WTC11 (cell line): Measurements from ENCODE around the gene CNGA2. TPM values are rescaled to one million over a fixed set of nuclear protein-coding genes. Genes with fewer than 3 reads are reported as not detected.

Experiments
- ATAC-seq: fragments of 200-7000 bp; cut with Tn5 transposase; 2 replicates; pipeline ENCODE4 v1.10.0; 2021; ENCODE audit warnings: mild to moderate bottlenecking, moderate library complexity
- CTCF ChIA-PET: fragments of 300-600 bp; sonication (Branson Sonifier 250); formaldehyde crosslinking; loops from one replicate; lab custom pipeline; 2021; ENCODE audit warnings: antibody characterized with exemption; lab: Charles Lee
- POLR2A ChIA-PET: fragments of 350-600 bp; sonication (Branson Sonifier 250); formaldehyde crosslinking; loops from one replicate; lab custom pipeline; 2021; ENCODE audit warnings: antibody characterized with exemption; lab: Charles Lee
- DNase-seq: peaks from one replicate; pipeline ENCODE4 v3.0.0; 2021; ENCODE audit warnings: low spot score
- H3K27ac Mint-ChIP-seq: 2 replicates; pipeline ENCODE4 v1.8.0; 2021; ENCODE audit warnings: mixed read lengths
- H3K27me3 Mint-ChIP-seq: 2 replicates; pipeline ENCODE4 v1.8.0; 2021; ENCODE audit warnings: low read depth, mild to moderate bottlenecking, moderate library complexity, mixed read lengths
- H3K36me3 Mint-ChIP-seq: 2 replicates; pipeline ENCODE4 v1.8.0; 2021; ENCODE audit warnings: mixed read lengths
- H3K4me1 Mint-ChIP-seq: 2 replicates; pipeline ENCODE4 v1.8.0; 2022; ENCODE audit warnings: mixed read lengths
- H3K4me3 Mint-ChIP-seq: 2 replicates; pipeline ENCODE4 v1.8.0; 2021; ENCODE audit warnings: mild to moderate bottlenecking, moderate library complexity, mixed read lengths
- H3K9me3 Mint-ChIP-seq: 2 replicates; pipeline ENCODE4 v1.8.0; 2021; ENCODE audit warnings: mixed read lengths
- CBFB ChIP-seq: sonication (generic); formaldehyde crosslinking; IDR thresholded peaks from 2 replicates; pipeline ENCODE4 v1.8.1; 2022; ENCODE audit warnings: mild to moderate bottlenecking, low read depth, missing genetic modification reagents
- CREM ChIP-seq: sonication (generic); formaldehyde crosslinking; IDR thresholded peaks from 2 replicates; pipeline ENCODE4 v1.8.1; 2022; ENCODE audit warnings: mild to moderate bottlenecking, missing genetic modification reagents, moderate library complexity
- CTCF ChIP-seq: fragments of 200-600 bp; IDR thresholded peaks from 2 replicates; pipeline ENCODE4 v1.8.0; 2022; ENCODE audit warnings: antibody characterized with exemption
- FOXJ3 ChIP-seq: sonication (generic); formaldehyde crosslinking; IDR thresholded peaks from 2 replicates; pipeline ENCODE4 v1.9.0; 2021; ENCODE audit warnings: missing genetic modification reagents, mild to moderate bottlenecking, borderline replicate concordance
- FOXP1 ChIP-seq: sonication (generic); formaldehyde crosslinking; IDR thresholded peaks from 2 replicates; pipeline ENCODE4 v1.8.0; 2022; ENCODE audit warnings: missing genetic modification reagents, mild to moderate bottlenecking, moderate library complexity, borderline replicate concordance
- GABPB1 ChIP-seq: sonication (generic); formaldehyde crosslinking; IDR thresholded peaks from 2 replicates; pipeline ENCODE4 v1.8.1; 2023; ENCODE audit warnings: mild to moderate bottlenecking, missing genetic modification reagents
- HMGA2 ChIP-seq: fragments of 250-450 bp; sonication (Bioruptor Pico); IDR thresholded peaks from 2 replicates; pipeline ENCODE4 v1.4.0; 2021; ENCODE audit warnings: mild to moderate bottlenecking, moderate library complexity
- IRF1 ChIP-seq: sonication (generic); formaldehyde crosslinking; IDR thresholded peaks from 2 replicates; pipeline ENCODE4 v1.8.0; 2023; ENCODE audit warnings: missing genetic modification reagents
- MYBL2 ChIP-seq: sonication (generic); formaldehyde crosslinking; IDR thresholded peaks from 2 replicates; pipeline ENCODE4 v1.8.1; 2023; ENCODE audit warnings: mild to moderate bottlenecking, moderate library complexity, missing genetic modification reagents
- NFYB ChIP-seq: sonication (generic); formaldehyde crosslinking; conservative IDR thresholded peaks from 2 replicates; pipeline ENCODE4 v1.8.0; 2022; ENCODE audit warnings: low read depth, missing genetic modification reagents
- OVOL2 ChIP-seq: fragments of 250-450 bp; sonication (Bioruptor Pico); IDR thresholded peaks from 2 replicates; pipeline ENCODE4 v1.9.0; 2021; ENCODE audit warnings: mild to moderate bottlenecking, borderline replicate concordance
- RORB ChIP-seq: fragments of 250-450 bp; sonication (Bioruptor Pico); IDR thresholded peaks from 2 replicates; pipeline ENCODE4 v1.9.0; 2021; ENCODE audit warnings: mild to moderate bottlenecking
- SP1 ChIP-seq: sonication (generic); formaldehyde crosslinking; conservative IDR thresholded peaks from 2 replicates; pipeline ENCODE4 v1.8.1; 2022; ENCODE audit warnings: missing genetic modification reagents
- TEAD4 ChIP-seq: sonication (generic); formaldehyde crosslinking; IDR thresholded peaks from 2 replicates; pipeline ENCODE4 v1.8.0; 2022; ENCODE audit warnings: mild to moderate bottlenecking, missing genetic modification reagents
- ZNF138 ChIP-seq: sonication (generic); formaldehyde crosslinking; conservative IDR thresholded peaks from 2 replicates; pipeline ENCODE4 v1.8.1; 2022; ENCODE audit warnings: mild to moderate bottlenecking, moderate library complexity, missing genetic modification reagents
- ZNF232 ChIP-seq: sonication (generic); formaldehyde crosslinking; IDR thresholded peaks from 2 replicates; pipeline ENCODE4 v1.8.0; 2022; ENCODE audit warnings: mild to moderate bottlenecking, missing genetic modification reagents
- ZNF263 ChIP-seq: sonication (generic); formaldehyde crosslinking; IDR thresholded peaks from 2 replicates; pipeline ENCODE4 v1.8.1; 2022; ENCODE audit warnings: low read depth, mild to moderate bottlenecking, moderate library complexity, missing genetic modification reagents
- ZNF281 ChIP-seq: sonication (generic); formaldehyde crosslinking; IDR thresholded peaks from 2 replicates; pipeline ENCODE4 v1.8.0; 2023; ENCODE audit warnings: mild to moderate bottlenecking, missing genetic modification reagents
- total RNA-seq: library from RNA; stranded (reverse); gene quantifications from 3 replicates; pipeline ENCODE4 v1.2.3, GENCODE V29; 2021
- TF ChIP-seq, protein P1 (sequence below): sonication (generic); formaldehyde crosslinking; conservative IDR thresholded peaks from 2 replicates; pipeline ENCODE4 v1.8.1; 2023; ENCODE audit warnings: mild to moderate bottlenecking, low read depth, missing genetic modification reagents, moderate library complexity
- TF ChIP-seq, protein P2 (sequence below): sonication (generic); formaldehyde crosslinking; IDR thresholded peaks from 2 replicates; pipeline ENCODE4 v1.8.1; 2022; ENCODE audit warnings: low read depth, mild to moderate bottlenecking, moderate library complexity, missing genetic modification reagents, borderline replicate concordance

The CNGA2 gene
- total RNA-seq, 1 experiment from 2014 or later, result not detected

DNA sequence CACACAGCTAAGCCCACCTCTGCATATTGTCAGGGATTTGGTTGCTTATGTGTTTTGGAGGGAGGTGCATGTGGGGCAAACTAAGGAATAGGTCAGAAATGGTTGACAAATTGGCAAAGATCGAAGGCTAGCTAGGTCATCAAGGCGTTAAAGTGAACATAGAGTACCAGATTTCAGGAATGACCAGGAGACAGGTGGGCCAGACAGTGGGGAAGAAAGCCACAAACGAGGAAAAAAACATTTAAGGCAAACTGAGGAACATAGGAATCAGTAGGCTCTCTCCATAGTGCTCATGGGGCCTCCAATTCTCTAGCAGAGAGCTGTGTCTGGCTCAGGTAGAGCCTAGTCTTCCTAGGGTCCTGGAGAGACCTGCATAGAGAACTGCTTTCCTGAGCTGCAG is 57.4 kb downstream of the CNGA2 start:
- no peak for ATAC-seq
- H3K27me3 Mint-ChIP-seq, result no peaks in the 10 kb centered on the region
- CTCF ChIA-PET, result no interaction called here
- no peaks in the 10 kb centered on the region for H3K36me3 Mint-ChIP-seq
- H3K4me1 Mint-ChIP-seq, result no peaks in the 10 kb centered on the region
- H3K27ac Mint-ChIP-seq, result no peak overlapping the region
- TF ChIP-seq ZNF138 (CRISPR knock-in tag), result no peak
- no peak for TF ChIP-seq RORB
- TF ChIP-seq ZNF281 (CRISPR knock-in tag), result no peak
- TF ChIP-seq ZNF232, result no peak
- TF ChIP-seq OVOL2 (CRISPR knock-in tag), result no peak
- no peak for TF ChIP-seq GABPB1
- TF ChIP-seq IRF1 (CRISPR knock-in tag), result no peak
- no peak for DNase-seq
- POLR2A ChIA-PET, result no interaction called here
- no peak overlapping the region for H3K4me3 Mint-ChIP-seq
- no peaks in the 10 kb centered on the region for H3K9me3 Mint-ChIP-seq

DNA sequence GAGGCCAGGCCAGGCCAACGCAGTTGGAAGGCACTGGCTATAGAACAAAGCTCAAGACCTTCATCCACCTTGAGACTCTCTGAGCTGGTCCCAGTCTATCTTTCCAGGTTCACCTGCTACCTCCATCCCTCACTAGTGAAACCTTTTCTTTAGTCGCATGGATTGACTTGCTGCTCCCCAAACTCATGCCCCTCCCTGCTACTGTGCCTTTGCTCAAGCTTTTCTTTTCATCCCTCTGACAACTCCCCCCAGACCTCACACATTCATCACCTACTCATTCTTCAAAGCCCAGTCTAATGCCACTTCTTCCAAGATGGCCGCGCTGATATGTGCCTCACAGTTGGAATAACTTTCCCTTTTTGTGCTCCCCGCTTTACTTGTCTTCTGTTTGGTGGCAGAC is 58.0 kb downstream of the CNGA2 start:
- CTCF ChIA-PET, result no interaction called here

DNA sequence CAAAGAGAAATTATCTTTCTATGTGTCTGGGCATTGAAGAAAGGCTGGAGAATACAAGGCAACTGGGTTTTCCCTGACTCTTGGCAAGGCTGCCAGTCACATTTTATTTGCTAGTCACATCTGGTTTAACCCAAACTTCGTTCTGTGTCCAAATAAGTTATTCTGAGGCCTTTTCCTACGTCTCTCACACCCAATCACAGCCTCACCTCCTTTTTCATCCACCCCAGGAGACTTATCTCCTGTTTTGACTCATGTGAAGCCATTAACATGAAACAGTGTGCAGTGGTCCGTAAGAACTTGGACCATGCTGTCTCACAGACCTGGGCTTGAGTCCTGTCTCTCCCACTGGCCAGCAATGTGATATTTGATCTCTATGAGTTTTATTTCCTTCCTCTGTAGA is 59.3 kb downstream of the CNGA2 start:
- CTCF ChIA-PET, result no interaction called here
- no peaks in the 10 kb centered on the region for H3K27me3 Mint-ChIP-seq
- no peaks in the 10 kb centered on the region for H3K4me1 Mint-ChIP-seq
- POLR2A ChIA-PET, result no interaction called here
- ATAC-seq (no peak), DNase-seq (no peak)
- no peak overlapping the region for H3K27ac Mint-ChIP-seq
- H3K4me3 Mint-ChIP-seq, result no peak overlapping the region
- no peaks in the 10 kb centered on the region for H3K36me3 Mint-ChIP-seq
- no peaks in the 10 kb centered on the region for H3K9me3 Mint-ChIP-seq
- TF ChIP-seq NFYB (CRISPR knock-in tag), result no peak
- TF ChIP-seq, protein P1, sequence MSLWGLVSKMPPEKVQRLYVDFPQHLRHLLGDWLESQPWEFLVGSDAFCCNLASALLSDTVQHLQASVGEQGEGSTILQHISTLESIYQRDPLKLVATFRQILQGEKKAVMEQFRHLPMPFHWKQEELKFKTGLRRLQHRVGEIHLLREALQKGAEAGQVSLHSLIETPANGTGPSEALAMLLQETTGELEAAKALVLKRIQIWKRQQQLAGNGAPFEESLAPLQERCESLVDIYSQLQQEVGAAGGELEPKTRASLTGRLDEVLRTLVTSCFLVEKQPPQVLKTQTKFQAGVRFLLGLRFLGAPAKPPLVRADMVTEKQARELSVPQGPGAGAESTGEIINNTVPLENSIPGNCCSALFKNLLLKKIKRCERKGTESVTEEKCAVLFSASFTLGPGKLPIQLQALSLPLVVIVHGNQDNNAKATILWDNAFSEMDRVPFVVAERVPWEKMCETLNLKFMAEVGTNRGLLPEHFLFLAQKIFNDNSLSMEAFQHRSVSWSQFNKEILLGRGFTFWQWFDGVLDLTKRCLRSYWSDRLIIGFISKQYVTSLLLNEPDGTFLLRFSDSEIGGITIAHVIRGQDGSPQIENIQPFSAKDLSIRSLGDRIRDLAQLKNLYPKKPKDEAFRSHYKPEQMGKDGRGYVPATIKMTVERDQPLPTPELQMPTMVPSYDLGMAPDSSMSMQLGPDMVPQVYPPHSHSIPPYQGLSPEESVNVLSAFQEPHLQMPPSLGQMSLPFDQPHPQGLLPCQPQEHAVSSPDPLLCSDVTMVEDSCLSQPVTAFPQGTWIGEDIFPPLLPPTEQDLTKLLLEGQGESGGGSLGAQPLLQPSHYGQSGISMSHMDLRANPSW (CRISPR knock-in tag), result no peak
- no peak for TF ChIP-seq TEAD4 (CRISPR knock-in tag)
- no peak for TF ChIP-seq ZNF281 (CRISPR knock-in tag)
- TF ChIP-seq OVOL2 (CRISPR knock-in tag), result no peak
- no peak for TF ChIP-seq SP1 (CRISPR knock-in tag)
- TF ChIP-seq IRF1 (CRISPR knock-in tag), result no peak
- no peak for TF ChIP-seq ZNF263 (CRISPR knock-in tag)
- TF ChIP-seq CREM (CRISPR knock-in tag), result no peak

More for the DNA sequence above, 58.0 kb downstream of the CNGA2 start:
- DNase-seq (no peak), ATAC-seq (no peak)
- no peak overlapping the region for H3K4me3 Mint-ChIP-seq
- no peaks in the 10 kb centered on the region for H3K27me3 Mint-ChIP-seq
- POLR2A ChIA-PET, result no interaction called here
- H3K27ac Mint-ChIP-seq, result no peak overlapping the region
- H3K36me3 Mint-ChIP-seq, result no peaks in the 10 kb centered on the region
- H3K9me3 Mint-ChIP-seq, result no peaks in the 10 kb centered on the region
- TF ChIP-seq CTCF (no peak), MYBL2 (no peak), FOXJ3 (no peak), FOXP1 (no peak), HMGA2 (CRISPR knock-in tag) (no peak), CBFB (CRISPR knock-in tag) (no peak)
- TF ChIP-seq, protein P2, sequence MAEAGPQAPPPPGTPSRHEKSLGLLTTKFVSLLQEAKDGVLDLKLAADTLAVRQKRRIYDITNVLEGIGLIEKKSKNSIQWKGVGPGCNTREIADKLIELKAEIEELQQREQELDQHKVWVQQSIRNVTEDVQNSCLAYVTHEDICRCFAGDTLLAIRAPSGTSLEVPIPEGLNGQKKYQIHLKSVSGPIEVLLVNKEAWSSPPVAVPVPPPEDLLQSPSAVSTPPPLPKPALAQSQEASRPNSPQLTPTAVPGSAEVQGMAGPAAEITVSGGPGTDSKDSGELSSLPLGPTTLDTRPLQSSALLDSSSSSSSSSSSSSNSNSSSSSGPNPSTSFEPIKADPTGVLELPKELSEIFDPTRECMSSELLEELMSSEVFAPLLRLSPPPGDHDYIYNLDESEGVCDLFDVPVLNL, result no peak
- H3K4me1 Mint-ChIP-seq, result no peaks in the 10 kb centered on the region
